Measurements from ENCODE around the gene DNAJB1.
A peak's percentile ranks its signal among the peaks of the same experiment; 100 is the strongest.
"Not testable (repeated sequence)": the region's sequence is repeated elsewhere in the genome, so short reads cannot be mapped to it uniquely, and the experiment has no call there.

DNAJB1 gene

DNA sequence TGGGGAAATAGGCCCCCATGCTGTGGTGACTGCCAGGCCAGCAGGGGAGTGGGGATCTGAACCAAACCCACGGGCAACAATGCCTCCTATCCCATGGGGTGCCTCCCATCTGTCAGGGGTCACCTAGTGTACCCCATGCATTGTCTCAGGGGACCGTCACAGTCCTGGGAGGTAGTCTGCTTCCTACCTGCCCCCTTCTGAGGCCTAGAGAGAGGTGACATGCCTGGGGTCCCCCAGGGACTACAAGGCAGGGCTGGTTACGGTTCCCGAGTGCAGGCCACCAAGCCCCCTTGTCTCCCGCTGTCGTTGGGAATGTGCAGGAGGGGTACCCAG is 42.5 kb upstream of the DNAJB1 start:
- Histone ChIP-seq H3K9ac (ENCODE audit: low read length) (no peak overlapping the region), H3K4me3 (ENCODE audit: low read length) (no peak overlapping the region), H3K27me3 (ENCODE audit: control insufficient read depth, insufficient read depth, low read length) (no peaks in the 10 kb centered on the region), H3K4me1 (ENCODE audit: control insufficient read depth, insufficient read depth, low read length) (peaks cover 17% of the 10 kb centered on the region), H3K36me3 (ENCODE audit: control insufficient read depth, insufficient read depth, low read length) (no peaks in the 10 kb centered on the region), H3K9me3 (ENCODE audit: control insufficient read depth, low read length) (no peaks in the 10 kb centered on the region)

DNA sequence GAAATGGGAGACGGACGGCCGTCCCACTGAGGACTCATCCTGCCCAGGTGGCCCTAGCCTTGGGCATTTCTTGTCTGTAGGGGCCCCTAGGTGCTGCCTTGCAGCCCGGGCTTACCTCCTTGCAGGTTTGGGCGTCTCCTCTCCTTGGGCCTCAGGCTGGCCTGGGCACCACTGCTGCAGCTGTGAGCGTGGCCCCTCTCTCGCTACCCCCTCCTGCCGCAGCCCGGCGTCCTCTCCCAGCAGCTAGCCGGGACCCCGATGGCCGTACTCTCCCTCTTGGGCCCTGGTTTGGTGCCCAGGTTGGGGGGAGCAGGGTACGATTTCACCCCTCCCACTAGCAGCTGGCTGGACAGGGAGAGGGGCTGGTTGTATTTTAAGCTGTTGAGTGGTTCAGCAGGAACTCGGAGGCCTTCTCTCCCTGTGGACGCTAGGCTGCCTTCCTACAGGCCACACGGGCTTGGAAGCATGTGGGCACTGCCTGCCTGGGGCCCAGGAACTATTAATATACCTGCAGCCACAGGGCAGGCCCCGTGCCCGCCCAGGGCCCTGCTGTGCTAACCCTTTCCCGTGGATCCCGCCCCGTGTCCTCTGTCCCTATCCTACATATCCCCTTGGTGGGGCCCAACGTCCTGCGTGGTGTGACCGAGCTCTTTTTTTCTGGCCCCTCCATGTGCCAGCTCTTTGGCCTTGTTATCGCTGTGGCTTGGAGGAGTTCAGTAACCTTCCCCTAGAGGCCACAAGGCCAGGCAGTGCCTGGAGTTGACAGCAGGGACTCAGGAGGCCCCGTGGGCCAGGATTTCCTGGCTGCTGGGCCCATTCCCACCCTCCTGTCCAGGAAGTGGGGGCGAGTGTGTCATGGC is 41.9 kb upstream of the DNAJB1 start:
- Histone ChIP-seq H3K4me1 (ENCODE audit: control insufficient read depth, insufficient read depth, low read length) (peaks cover 17% of the 10 kb centered on the region), H3K9ac (ENCODE audit: low read length) (no peak overlapping the region), H3K9me3 (ENCODE audit: control insufficient read depth, low read length) (no peaks in the 10 kb centered on the region), H3K4me3 (ENCODE audit: low read length) (no peak overlapping the region), H3K27me3 (ENCODE audit: control insufficient read depth, insufficient read depth, low read length) (no peaks in the 10 kb centered on the region), H3K36me3 (ENCODE audit: control insufficient read depth, insufficient read depth, low read length) (no peaks in the 10 kb centered on the region)

DNA sequence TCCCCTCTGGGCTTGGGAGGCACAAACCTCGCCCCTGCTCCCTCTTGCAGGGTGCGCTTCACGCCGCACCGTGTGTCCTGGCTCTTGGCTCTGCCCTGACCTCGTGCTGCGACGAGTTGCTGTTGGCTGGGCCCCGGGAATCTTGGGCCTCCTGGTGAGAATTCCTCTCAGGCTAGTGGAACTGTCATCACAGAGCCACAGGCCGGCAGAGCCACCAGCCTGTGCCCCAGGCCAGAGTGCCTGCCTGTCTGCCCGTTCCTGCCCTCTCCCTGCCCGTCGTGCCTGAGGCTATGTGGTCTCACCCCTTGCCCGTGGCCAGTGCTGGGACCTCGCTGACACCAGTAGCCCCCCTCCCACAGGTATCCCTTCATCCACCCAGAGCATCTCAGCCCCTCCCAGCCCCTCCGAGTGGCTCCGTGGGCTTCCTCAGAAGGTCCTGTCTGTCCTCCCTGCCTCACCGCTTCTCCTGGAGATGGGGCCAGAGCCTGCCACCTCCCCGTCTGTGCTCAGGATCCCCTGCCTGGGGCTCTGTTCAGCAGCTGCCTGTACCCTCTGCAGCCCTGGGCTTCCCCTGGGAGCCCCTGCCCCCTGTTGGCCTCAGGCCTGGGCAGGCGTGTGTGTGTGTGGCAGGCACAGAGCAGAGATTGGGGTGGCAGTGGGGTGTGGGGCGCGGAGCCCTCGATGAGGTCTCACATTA is 40.3 kb upstream of the DNAJB1 start:
- Histone ChIP-seq H3K9ac (ENCODE audit: low read length) (no peak overlapping the region), H3K27me3 (ENCODE audit: control insufficient read depth, insufficient read depth, low read length) (no peaks in the 10 kb centered on the region), H3K9me3 (ENCODE audit: control insufficient read depth, low read length) (no peaks in the 10 kb centered on the region), H3K36me3 (ENCODE audit: control insufficient read depth, insufficient read depth, low read length) (no peaks in the 10 kb centered on the region), H3K4me1 (ENCODE audit: control insufficient read depth, insufficient read depth, low read length) (peaks cover 17% of the 10 kb centered on the region), H3K4me3 (ENCODE audit: low read length) (no peak overlapping the region)

DNA sequence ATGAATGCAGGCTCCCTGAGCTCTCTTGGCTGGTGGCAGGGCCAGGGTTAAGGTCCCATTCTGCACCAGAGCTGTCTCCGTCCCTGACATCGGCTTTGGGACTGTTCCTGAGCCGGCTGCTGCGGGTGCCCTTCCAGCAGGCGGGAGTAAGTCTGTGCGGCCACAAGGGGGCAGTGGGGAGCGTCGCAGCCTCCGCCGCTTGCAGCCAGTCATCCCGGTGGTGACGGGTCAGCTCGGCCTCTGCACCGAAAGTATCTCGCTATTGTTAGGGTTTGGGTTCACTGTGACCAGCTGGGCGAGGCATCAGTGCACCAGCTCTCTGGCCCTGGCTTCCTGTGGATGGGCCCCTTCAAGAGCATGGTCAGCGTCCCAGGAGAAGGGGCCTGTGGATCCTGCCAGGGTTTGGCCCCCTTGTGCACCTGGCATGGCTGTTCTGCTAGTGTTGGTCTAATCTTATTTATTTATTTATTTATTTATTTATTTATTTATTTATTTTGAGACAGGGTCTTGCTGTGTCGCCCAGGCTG is 38.5 kb upstream of the DNAJB1 start:
- H3K27me3 ChIP-seq (ENCODE audit: control insufficient read depth, insufficient read depth, low read length), result no peaks in the 10 kb centered on the region
- no peak overlapping the region for H3K4me3 ChIP-seq (ENCODE audit: low read length)
- H3K9ac ChIP-seq (ENCODE audit: low read length), result no peak overlapping the region
- H3K4me1 ChIP-seq (ENCODE audit: control insufficient read depth, insufficient read depth, low read length), result peaks cover 12% of the 10 kb centered on the region
- H3K9me3 ChIP-seq (ENCODE audit: control insufficient read depth, low read length), result no peaks in the 10 kb centered on the region
- no peaks in the 10 kb centered on the region for H3K36me3 ChIP-seq (ENCODE audit: control insufficient read depth, insufficient read depth, low read length)

DNA sequence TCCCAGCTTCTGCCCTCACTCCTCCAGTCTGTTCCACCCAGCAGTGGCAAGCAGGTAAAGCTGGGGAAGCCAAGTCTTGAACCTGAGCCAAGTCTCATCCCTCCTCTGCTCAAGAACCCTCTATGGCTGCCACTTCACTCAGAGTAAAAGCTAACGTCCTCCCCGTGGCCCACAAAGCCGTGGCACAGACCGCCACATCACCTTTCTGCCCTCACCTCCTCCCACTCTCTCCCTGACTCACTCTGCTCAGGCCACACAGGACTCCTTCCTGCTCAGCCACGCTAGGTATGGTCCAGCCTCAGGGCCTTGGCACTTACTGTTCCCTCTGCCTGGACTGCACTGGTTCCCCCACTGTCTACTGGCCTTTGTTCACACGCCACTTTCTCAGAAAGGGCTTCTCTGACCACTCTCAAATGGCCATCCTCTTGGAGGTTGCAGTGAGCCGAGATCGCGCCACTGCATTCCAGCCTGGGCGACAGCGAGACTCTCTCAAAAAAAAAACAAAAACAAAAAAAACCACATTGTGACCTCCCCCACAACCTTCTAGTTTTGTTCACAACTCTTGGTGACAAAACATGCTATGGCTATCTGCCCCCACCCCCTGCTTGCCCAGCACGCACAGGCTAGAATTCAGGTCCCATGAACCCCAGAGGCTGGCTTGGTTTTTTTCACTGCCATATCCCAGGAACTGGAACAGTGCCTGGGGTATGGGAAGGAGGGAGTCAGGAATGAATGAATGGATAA is 37.9 kb upstream of the DNAJB1 start:
- H3K27me3 ChIP-seq (ENCODE audit: control insufficient read depth, insufficient read depth, low read length), result no peaks in the 10 kb centered on the region
- peaks cover 11% of the 10 kb centered on the region for H3K4me1 ChIP-seq (ENCODE audit: control insufficient read depth, insufficient read depth, low read length)
- no peak overlapping the region for H3K9ac ChIP-seq (ENCODE audit: low read length)
- H3K36me3 ChIP-seq (ENCODE audit: control insufficient read depth, insufficient read depth, low read length), result no peaks in the 10 kb centered on the region
- H3K9me3 ChIP-seq (ENCODE audit: control insufficient read depth, low read length), result no peaks in the 10 kb centered on the region
- H3K4me3 ChIP-seq (ENCODE audit: low read length), result no peak overlapping the region

DNA sequence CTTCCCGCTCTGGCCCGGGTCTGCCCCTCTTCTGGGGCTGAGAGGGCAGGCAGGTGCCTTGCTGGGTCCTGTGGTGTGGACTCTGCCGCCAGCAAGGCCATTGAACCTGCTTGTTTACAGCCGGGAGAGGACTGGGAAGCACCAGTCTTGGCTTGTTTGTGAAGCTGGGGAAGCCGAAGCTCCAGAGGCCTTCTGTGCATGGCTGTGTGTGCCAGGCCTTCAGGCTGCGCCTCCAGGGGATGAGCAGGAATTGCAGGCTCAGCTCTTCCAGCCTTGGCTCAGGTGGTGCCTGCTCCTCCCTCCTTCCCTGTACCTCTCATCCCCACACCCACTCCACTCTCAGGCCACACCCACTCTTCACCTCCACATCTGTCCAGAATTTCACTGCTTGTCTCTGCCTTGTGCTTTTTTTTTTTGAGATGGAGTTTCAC is 36.2 kb upstream of the DNAJB1 start:
- Histone ChIP-seq H3K27me3 (ENCODE audit: control insufficient read depth, insufficient read depth, low read length) (no peaks in the 10 kb centered on the region), H3K4me1 (ENCODE audit: control insufficient read depth, insufficient read depth, low read length) (peaks cover 24% of the 10 kb centered on the region)

DNA sequence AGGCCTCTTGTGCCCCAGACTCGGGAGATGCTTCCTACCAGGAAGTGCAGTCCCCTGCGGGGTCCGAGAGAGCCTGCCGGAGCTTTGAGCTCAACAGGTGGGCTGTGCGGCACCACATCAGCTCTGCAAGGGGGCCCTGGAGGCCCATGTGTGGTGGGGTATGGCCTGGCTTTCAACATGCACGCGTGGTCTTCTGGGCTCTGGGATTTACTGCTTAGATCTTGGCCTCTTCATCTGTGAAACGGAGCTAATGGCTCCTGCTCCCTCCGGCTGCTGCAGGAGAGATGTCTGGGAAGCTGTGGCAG is 35.7 kb upstream of the DNAJB1 start:
- Histone ChIP-seq H3K36me3 (ENCODE audit: control insufficient read depth, insufficient read depth, low read length) (no peaks in the 10 kb centered on the region), H3K9ac (ENCODE audit: low read length) (no peak overlapping the region), H3K4me1 (ENCODE audit: control insufficient read depth, insufficient read depth, low read length) (peaks cover 24% of the 10 kb centered on the region), H3K27me3 (ENCODE audit: control insufficient read depth, insufficient read depth, low read length) (no peaks in the 10 kb centered on the region), H3K4me3 (ENCODE audit: low read length) (no peak overlapping the region), H3K9me3 (ENCODE audit: control insufficient read depth, low read length) (no peaks in the 10 kb centered on the region)

More for the DNA sequence above, 36.2 kb upstream of the DNAJB1 start:
- Histone ChIP-seq H3K9me3 (ENCODE audit: control insufficient read depth, low read length) (no peaks in the 10 kb centered on the region), H3K9ac (ENCODE audit: low read length) (no peak overlapping the region), H3K36me3 (ENCODE audit: control insufficient read depth, insufficient read depth, low read length) (no peaks in the 10 kb centered on the region), H3K4me3 (ENCODE audit: low read length) (no peak overlapping the region)

DNA sequence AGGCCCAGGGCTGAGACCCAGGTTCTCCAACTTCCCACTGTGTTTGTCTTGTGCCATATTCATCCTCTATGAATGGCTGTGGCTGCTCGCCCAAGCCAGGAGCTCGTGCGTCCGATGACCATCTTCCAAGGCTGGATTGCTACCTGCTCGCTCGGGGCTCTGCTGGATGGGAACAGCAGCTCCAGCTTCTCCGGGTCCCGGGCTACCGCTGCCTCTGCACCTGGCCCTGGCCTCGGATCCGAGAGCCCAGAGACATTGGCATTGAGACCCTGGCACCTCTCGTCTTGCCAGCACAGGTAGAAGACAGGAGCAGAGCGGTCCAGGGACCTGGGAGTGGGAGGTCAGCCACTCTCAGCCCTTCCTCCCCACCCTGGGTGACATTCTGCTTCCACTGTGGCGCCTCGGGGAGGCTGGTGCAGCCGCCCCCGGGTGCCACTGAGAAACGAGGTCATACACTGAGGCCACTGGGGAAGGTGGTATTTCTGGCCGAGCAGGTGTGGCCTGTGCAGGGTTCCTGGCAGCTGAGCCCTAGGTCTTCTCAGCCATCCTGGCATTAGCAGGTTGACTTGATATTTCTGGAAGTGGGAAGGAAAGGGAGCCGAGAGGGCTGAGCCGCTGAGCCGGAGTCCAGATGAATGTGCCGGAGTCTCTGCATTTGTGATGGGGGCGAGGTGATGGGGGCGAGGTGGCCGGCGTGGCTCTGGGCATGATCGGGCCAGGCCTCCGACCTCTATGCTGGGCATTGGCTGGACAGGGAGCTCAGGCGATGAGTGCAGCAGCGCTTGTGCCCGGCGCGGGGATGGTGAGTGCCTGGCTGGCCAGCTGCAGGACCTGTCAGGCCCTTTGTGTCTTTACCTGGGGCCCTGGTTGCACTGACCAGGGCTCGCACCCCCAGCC is 35.1 kb upstream of the DNAJB1 start:
- H3K36me3 ChIP-seq (ENCODE audit: control insufficient read depth, insufficient read depth, low read length), result no peaks in the 10 kb centered on the region

DNA sequence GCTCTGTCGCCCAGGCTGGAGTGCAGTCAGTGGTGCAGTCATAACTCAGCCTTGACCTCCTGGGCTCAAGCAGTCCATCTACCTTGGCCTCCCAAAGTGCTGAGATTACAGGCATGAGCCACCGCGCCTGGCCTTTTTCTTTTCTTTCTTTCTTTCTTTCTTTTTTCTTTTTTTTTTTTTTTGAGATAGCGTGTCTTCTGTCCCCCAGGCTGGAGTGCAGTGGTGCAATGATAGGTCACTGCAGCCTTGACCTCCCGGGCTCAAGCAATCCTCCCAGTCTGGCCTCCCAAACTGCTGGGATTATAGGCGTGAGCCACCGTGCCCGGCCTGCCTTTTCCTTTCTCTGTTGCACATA is 33.8 kb upstream of the DNAJB1 start:
- H3K9me3 ChIP-seq (ENCODE audit: control insufficient read depth, low read length); H3K9ac ChIP-seq (ENCODE audit: low read length); H3K27me3 ChIP-seq (ENCODE audit: control insufficient read depth, insufficient read depth, low read length); H3K4me3 ChIP-seq (ENCODE audit: low read length); H3K36me3 ChIP-seq (ENCODE audit: control insufficient read depth, insufficient read depth, low read length): not testable (repeated sequence)
- H3K4me1 ChIP-seq (ENCODE audit: control insufficient read depth, insufficient read depth, low read length), result peaks cover 24% of the 10 kb centered on the region

More for the DNA sequence above, 35.1 kb upstream of the DNAJB1 start:
- no peak overlapping the region for H3K9ac ChIP-seq (ENCODE audit: low read length)
- no peak overlapping the region for H3K4me3 ChIP-seq (ENCODE audit: low read length)
- H3K4me1 ChIP-seq (ENCODE audit: control insufficient read depth, insufficient read depth, low read length), result peaks cover 24% of the 10 kb centered on the region
- H3K9me3 ChIP-seq (ENCODE audit: control insufficient read depth, low read length), result no peaks in the 10 kb centered on the region
- no peaks in the 10 kb centered on the region for H3K27me3 ChIP-seq (ENCODE audit: control insufficient read depth, insufficient read depth, low read length)

DNA sequence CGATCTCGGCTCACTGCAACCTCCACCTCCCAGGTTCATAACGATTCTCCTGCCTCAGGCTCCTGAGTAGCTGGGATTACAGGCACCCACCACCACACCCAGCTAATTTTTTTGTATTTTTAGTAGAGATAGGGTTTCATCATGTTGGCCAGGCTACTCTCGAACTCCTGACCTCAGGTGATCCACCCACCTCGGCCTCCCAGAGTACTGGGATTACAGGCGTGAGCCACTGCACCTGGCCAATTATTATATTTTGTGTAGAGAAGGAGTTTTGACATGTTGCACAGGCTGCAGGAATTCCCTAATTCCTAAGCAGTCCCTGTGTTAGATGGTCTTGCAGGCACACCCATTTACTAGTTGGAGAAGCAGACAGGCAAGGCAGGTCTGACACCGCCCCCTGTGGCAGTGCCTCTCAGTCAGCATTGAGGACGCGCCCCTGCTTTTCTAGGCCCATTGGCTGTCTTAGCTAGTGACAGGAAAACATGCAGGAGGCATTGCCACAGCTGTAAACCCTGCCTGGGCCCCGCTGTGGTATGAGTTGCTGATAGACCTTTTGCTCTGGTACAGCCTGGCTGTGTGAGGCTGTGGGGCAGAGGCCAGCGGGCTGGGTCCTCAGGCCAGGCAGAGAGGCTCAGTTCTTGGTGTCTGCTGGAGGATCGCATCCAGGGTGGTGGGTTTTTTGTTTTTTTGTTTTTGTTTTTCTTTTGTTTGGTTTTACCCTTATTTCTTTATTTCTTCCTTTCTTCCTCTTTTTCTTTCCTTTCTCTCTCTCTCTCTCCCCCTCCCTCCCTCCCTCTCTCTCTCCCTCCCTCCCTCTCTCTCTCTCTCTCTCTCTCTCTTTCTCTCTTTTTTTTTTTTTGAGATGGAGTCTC is 33.2 kb upstream of the DNAJB1 start:
- not testable (repeated sequence) for H3K36me3 ChIP-seq (ENCODE audit: control insufficient read depth, insufficient read depth, low read length); H3K9me3 ChIP-seq (ENCODE audit: control insufficient read depth, low read length); H3K4me3 ChIP-seq (ENCODE audit: low read length); H3K27me3 ChIP-seq (ENCODE audit: control insufficient read depth, insufficient read depth, low read length)
- H3K4me1 ChIP-seq (ENCODE audit: control insufficient read depth, insufficient read depth, low read length), result peaks cover 20% of the 10 kb centered on the region
- H3K9ac ChIP-seq (ENCODE audit: low read length), result peak overlapping the region; percentile 25
